Esophagus squamous epithelium (tissue), 4 donors: Measurements from ENCODE around the gene RGS12.

Source experiments
- CTCF ChIP-seq, 6 experiments: fragments of 450-650 bp in 4 of 6; fragments of 200-600 bp in 2 of 6; sonication (generic) in 2 of 6; IDR thresholded peaks; one replicate each; pipeline ENCODE4 v1.5.1; 2016 to 2019; ENCODE audit warnings: antibody characterized with exemption in 6 of 6, mild to moderate bottlenecking in 4 of 6, moderate library complexity in 4 of 6
- POLR2A ChIP-seq, 4 donors: fragments of 450-650 bp; IDR thresholded peaks; one replicate each; pipeline ENCODE4 v1.6.1; 2017; ENCODE audit warnings: antibody characterized with exemption in 4 of 4, mild to moderate bottlenecking in 4 of 4, moderate library complexity in 3 of 4

GRCh38 chr4:3276986-3277385 is 15.8 kb upstream of the RGS12 start:
- no peak for TF ChIP-seq POLR2A (IDR thresholded peaks at IDR 0.05)
- TF ChIP-seq CTCF (IDR thresholded peaks at IDR 0.05) = no peak
